Activated naive CD4-positive, alpha-beta T cell treated with anti-CD3 and anti-CD28 coated beads, Interleukin-2, amount 10 ng/mL, durations not matched to agents 7 days and 5 days (primary cell): ENCODE results near the gene TCF20.

Source experiments
- CTCF ChIA-PET: fragments of 350-600 bp; sonication (Branson Sonifier 250); formaldehyde crosslinking; loops from one replicate; lab custom pipeline; 2021; ENCODE audit warnings: antibody characterized with exemption; lab: Charles Lee
- DNase-seq: peaks from one replicate; pipeline ENCODE4 v3.0.0-alpha.2; 2020
- H3K27ac Mint-ChIP-seq: one replicate; pipeline ENCODE4 v1.8.0; 2021; ENCODE audit warnings: mild to moderate bottlenecking, moderate library complexity, mixed read lengths
- H3K27me3 Mint-ChIP-seq: one replicate; pipeline ENCODE4 v1.8.0; 2021; ENCODE audit warnings: mild to moderate bottlenecking, mixed read lengths
- H3K36me3 Mint-ChIP-seq: one replicate; pipeline ENCODE4 v1.8.0; 2021; ENCODE audit warnings: mixed read lengths
- H3K4me1 Mint-ChIP-seq: one replicate; pipeline ENCODE4 v1.8.0; 2021; ENCODE audit warnings: mixed read lengths
- H3K4me3 Mint-ChIP-seq: one replicate; pipeline ENCODE4 v1.8.0; 2021; ENCODE audit warnings: mild to moderate bottlenecking, moderate library complexity, mixed read lengths
- H3K9me3 Mint-ChIP-seq: one replicate; pipeline ENCODE4 v1.8.0; 2021; ENCODE audit warnings: mixed read lengths

Gene TCF20

DNA sequence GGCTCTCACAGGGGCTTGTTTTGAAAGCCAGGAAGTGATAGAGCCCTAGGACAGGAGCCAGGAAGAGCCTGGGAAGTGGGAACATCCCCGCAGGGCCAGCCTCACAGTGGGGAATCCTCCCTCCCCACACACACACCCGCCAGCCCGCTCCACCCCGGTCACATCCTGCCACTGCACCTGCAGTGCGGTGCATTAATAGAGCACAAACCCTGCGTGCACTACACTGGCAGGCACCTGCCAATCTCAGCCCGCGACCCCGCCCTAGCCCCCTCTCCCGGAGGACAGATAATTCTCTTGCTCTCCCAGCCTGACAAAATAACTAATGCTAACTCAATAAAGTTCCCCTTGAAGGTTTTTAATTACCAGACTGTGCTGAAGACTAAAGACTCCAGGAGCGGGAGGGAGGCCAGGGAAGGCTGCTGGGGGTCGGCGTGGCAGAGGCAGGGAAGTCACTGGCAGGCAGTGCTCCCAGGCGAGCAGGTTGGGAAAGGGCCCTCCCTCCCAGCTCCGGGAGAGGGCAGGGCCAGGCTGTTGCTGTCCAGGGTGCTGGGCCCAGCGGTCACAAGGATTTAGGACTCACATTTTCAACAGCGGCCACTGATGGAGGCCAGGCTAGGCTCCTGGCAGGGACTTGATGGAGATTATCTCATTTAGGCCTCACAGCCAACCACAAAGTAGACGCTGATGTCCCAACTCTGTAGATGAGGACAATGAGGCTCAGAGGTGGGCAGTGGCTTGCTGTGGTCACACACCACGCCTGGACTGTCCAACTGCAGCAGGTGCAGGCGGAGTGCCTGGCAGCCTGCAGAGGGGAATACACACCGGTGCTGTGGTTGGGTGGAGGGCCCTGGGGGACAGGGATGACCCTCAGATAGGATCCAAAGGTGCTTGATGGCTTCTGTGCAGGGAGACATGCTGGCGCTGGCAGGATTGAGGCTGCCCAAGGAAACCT is 23.9 kb upstream of the TCF20 start:
- Mint-ChIP-seq H3K27ac (no peak overlapping the region), H3K36me3 (no peaks in the 10 kb centered on the region), H3K4me3 (no peak overlapping the region), H3K9me3 (no peaks in the 10 kb centered on the region), H3K27me3 (peaks cover 5% of the 10 kb centered on the region), H3K4me1 (peaks cover 55% of the 10 kb centered on the region)
- CTCF ChIA-PET, result no interaction called here
- peak; percentile 68 for DNase-seq

GRCh38 chr22:42292732-42293520 is 22.5 kb upstream of the TCF20 start:
- Mint-ChIP-seq H3K9me3 (no peaks in the 10 kb centered on the region), H3K27me3 (peaks cover 5% of the 10 kb centered on the region), H3K36me3 (no peaks in the 10 kb centered on the region), H3K4me1 (peaks cover 43% of the 10 kb centered on the region), H3K4me3 (no peak overlapping the region), H3K27ac (no peak overlapping the region)
- DNase-seq, result no peak
- CTCF ChIA-PET, result interaction anchor here (0.8 kb wide), 1 partner anchor 19 kb away, joined by 3 read pairs; no protein-coding TSS in a partner anchor

- Mint-ChIP-seq H3K4me3 (no peak overlapping the region), H3K27me3 (peaks cover 5% of the 10 kb centered on the region), H3K36me3 (no peaks in the 10 kb centered on the region), H3K27ac (no peak overlapping the region), H3K9me3 (no peaks in the 10 kb centered on the region), H3K4me1 (peaks cover 42% of the 10 kb centered on the region)
- no peak for DNase-seq
- CTCF ChIA-PET, result no interaction called here
These were observed 20.8 kb upstream of the TCF20 start for GRCh38 chr22:42291287-42291686.

- no peak overlapping the region for H3K4me3 Mint-ChIP-seq
- CTCF ChIA-PET, result no interaction called here
- DNase-seq, result no peak
- H3K9me3 Mint-ChIP-seq, result no peaks in the 10 kb centered on the region
- H3K36me3 Mint-ChIP-seq, result no peaks in the 10 kb centered on the region
- no peak overlapping the region for H3K27ac Mint-ChIP-seq
- peaks cover 9% of the 10 kb centered on the region for H3K27me3 Mint-ChIP-seq
- H3K4me1 Mint-ChIP-seq, result peaks cover 45% of the 10 kb centered on the region
These were observed 19.5 kb upstream of the TCF20 start for GRCh38 chr22:42289671-42290541.

GRCh38 chr22:42288791-42289190 is 18.3 kb upstream of the TCF20 start:
- Mint-ChIP-seq H3K36me3 (no peaks in the 10 kb centered on the region), H3K27me3 (peaks cover 17% of the 10 kb centered on the region), H3K4me1 (peaks cover 40% of the 10 kb centered on the region), H3K4me3 (no peak overlapping the region), H3K27ac (no peak overlapping the region), H3K9me3 (no peaks in the 10 kb centered on the region)
- CTCF ChIA-PET, result no interaction called here
- DNase-seq, result no peak

- CTCF ChIA-PET, result interaction anchor here (0.6 kb wide), 1 partner anchor 88 kb away, joined by 3 read pairs; no protein-coding TSS in a partner anchor
- no peak for DNase-seq
- Mint-ChIP-seq H3K27me3 (peaks cover 31% of the 10 kb centered on the region), H3K27ac (no peak overlapping the region), H3K4me1 (peaks cover 38% of the 10 kb centered on the region), H3K36me3 (no peaks in the 10 kb centered on the region), H3K4me3 (no peak overlapping the region), H3K9me3 (no peaks in the 10 kb centered on the region)
These were observed 16.9 kb upstream of the TCF20 start for GRCh38 chr22:42287174-42287890.

GRCh38 chr22:42286205-42286604 is 15.8 kb upstream of the TCF20 start:
- Mint-ChIP-seq H3K27me3 (peaks cover 38% of the 10 kb centered on the region), H3K4me1 (peaks cover 38% of the 10 kb centered on the region), H3K9me3 (no peaks in the 10 kb centered on the region), H3K27ac (peak overlapping the region; percentile 6), H3K36me3 (no peaks in the 10 kb centered on the region), H3K4me3 (no peak overlapping the region)
- CTCF ChIA-PET, result no interaction called here
- peak; percentile 59 for DNase-seq

DNA sequence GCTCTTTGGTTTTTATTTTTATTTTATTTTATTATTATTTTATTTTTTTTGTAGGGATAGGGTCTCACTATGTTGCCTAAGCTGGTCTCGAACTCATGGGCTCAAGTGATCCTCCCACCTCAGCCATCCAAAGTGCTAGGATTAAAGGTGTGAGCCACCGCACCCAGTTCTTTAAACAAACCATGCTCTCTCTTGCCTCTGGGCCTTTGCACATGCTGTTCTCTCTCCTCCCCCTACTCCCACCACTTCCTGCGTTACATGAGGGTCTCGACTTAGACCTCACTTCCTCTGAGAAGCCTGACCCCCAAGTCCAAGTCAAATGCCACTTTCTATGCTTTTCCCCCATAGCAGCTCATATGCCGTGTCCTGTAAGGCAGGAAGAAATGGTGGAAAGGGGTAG is 15.2 kb upstream of the TCF20 start:
- DNase-seq, result no peak
- no peaks in the 10 kb centered on the region for H3K9me3 Mint-ChIP-seq
- peak overlapping the region; percentile 19 for H3K27ac Mint-ChIP-seq
- H3K4me1 Mint-ChIP-seq, result peaks cover 38% of the 10 kb centered on the region
- H3K4me3 Mint-ChIP-seq, result no peak overlapping the region
- peaks cover 44% of the 10 kb centered on the region for H3K27me3 Mint-ChIP-seq
- no peaks in the 10 kb centered on the region for H3K36me3 Mint-ChIP-seq
- CTCF ChIA-PET, result no interaction called here

- H3K9me3 Mint-ChIP-seq, result no peaks in the 10 kb centered on the region
- H3K4me3 Mint-ChIP-seq, result no peak overlapping the region
- CTCF ChIA-PET, result no interaction called here
- H3K27ac Mint-ChIP-seq, result no peak overlapping the region
- H3K4me1 Mint-ChIP-seq, result peaks cover 38% of the 10 kb centered on the region
- H3K27me3 Mint-ChIP-seq, result peaks cover 47% of the 10 kb centered on the region
- DNase-seq, result no peak
- H3K36me3 Mint-ChIP-seq, result no peaks in the 10 kb centered on the region
These were observed 14.3 kb upstream of the TCF20 start for GRCh38 chr22:42284643-42285181.

DNA sequence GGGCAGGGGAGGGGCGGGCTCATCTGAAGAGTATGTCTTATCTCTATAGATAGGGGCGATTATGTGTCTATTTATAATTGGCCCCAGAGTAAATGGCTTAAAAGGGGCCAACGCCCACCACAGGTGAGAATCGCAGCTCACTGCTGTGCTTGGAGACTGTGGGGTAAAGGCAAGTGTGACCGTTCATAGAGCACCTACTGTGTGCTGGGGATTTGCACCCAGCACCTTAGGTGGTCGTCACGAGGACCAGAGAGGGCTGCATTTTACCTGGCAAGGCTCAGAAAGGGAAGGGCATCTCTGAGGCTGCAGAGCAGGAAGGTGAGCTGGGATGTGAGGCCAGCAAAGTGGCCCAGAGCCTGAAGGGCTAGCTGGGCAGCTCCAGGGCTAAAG is 13.7 kb upstream of the TCF20 start:
- no peak for DNase-seq
- H3K4me1 Mint-ChIP-seq, result peaks cover 38% of the 10 kb centered on the region
- peaks cover 51% of the 10 kb centered on the region for H3K27me3 Mint-ChIP-seq
- no peak overlapping the region for H3K27ac Mint-ChIP-seq
- CTCF ChIA-PET, result no interaction called here
- no peaks in the 10 kb centered on the region for H3K9me3 Mint-ChIP-seq
- H3K36me3 Mint-ChIP-seq, result no peaks in the 10 kb centered on the region
- no peak overlapping the region for H3K4me3 Mint-ChIP-seq

DNA sequence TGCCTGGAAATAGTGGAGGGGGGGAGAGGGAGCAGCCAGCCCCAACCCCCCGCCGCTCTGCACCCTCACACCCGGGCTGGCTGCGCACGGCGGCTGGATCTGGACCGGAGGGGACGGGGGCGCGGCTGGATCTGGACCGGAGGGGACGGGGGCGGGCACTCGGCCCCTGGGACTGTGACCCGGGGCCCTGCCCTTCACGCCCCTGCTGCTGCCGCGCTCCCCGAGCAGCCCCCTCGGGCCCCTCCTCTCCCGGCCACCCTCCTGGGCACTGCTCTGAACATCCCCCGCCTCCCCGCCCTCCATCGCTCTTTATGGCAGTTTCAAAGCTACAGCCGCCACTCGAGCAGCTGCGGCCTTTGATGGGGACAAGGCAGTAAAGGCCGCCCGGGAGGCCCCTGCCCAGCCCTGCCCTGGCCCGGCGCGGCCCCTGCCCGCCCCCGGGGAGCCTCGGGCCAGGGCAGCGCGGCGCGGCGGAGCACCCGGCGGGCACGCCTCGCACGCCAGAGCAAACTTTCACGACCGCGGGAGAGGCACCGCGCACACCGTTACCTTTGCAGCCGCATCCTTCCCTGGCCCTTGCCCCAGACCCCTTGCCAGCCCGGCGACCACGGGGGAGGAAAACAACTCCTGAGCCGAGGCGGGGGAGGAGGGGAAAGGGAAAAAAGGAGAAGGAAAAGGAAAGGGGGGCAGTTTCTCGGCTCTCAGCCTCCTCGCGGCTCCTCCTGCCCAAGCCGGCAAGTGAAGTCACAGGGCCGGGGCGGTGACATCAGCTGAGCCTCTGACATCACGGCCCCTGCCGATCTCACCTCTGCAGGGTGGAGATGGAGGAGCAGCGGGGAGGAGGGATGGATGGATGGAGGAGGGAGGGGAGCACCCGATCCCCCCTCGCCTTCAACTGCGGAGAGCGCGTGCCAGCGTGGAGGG is 13.1 kb upstream of the TCF20 start:
- Mint-ChIP-seq H3K27me3 (peaks cover 51% of the 10 kb centered on the region), H3K4me3 (peak overlapping the region; percentile 52), H3K9me3 (no peaks in the 10 kb centered on the region), H3K27ac (no peak overlapping the region), H3K36me3 (no peaks in the 10 kb centered on the region), H3K4me1 (peaks cover 38% of the 10 kb centered on the region)
- DNase-seq, result peak; percentile 67
- CTCF ChIA-PET, result no interaction called here

DNA sequence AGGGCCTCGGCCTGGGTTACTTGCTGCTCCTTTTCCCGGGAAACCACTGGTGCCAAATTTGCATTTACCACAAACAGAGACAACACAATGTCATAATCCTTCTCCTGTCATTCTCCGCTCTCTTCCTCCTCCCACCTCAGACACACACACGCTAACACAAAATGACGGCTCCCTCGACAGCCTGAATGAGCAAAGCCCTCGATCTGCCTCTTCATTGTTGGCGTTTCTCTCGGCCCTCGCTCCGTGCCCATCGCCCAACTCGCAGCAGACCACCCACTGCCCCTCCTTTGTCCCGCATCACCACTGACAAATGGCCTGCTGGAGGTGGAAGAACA is 12.5 kb upstream of the TCF20 start:
- H3K4me3 Mint-ChIP-seq, result peak overlapping the region; percentile 55
- no peaks in the 10 kb centered on the region for H3K9me3 Mint-ChIP-seq
- no peak for DNase-seq
- H3K27ac Mint-ChIP-seq, result no peak overlapping the region
- CTCF ChIA-PET, result no interaction called here
- peaks cover 55% of the 10 kb centered on the region for H3K27me3 Mint-ChIP-seq
- peaks cover 38% of the 10 kb centered on the region for H3K4me1 Mint-ChIP-seq
- no peaks in the 10 kb centered on the region for H3K36me3 Mint-ChIP-seq
